Esophagus (tissue), 2 donors: ENCODE measurements around the gene KRTAP5-9. TPM values are rescaled to one million over a fixed set of nuclear protein-coding genes. Genes with fewer than 3 reads are reported as not detected.
"Not testable (repeated sequence)": the region's sequence is repeated elsewhere in the genome, so short reads cannot be mapped to it uniquely, and the experiment has no call there.

ENCODE experiments used
- H3K27ac ChIP-seq, 2 donors: one replicate each; pipeline ENCODE4 v1.5.1; 2013; ENCODE audit warnings: low read depth in 2 of 2, mild to moderate bottlenecking in 2 of 2, inconsistent platforms in 1 of 2, low read length in 1 of 2, moderate library complexity in 1 of 2
- H3K27me3 ChIP-seq, 2 donors: one replicate each; pipeline ENCODE4 v1.6.1; 2013; ENCODE audit warnings: low read length in 2 of 2, control low read depth in 1 of 2, mild to moderate bottlenecking in 1 of 2; ENCODE audit not compliant: insufficient read depth in 2 of 2, control insufficient read depth in 1 of 2
- H3K36me3 ChIP-seq, 2 donors: one replicate each; pipeline ENCODE4 v1.6.1; 2013; ENCODE audit warnings: low read length in 1 of 2; ENCODE audit not compliant: control insufficient read depth in 2 of 2, insufficient read depth in 2 of 2
- H3K4me1 ChIP-seq, 2 donors: one replicate each; pipeline ENCODE4 v1.6.1; 2013; ENCODE audit warnings: low read length in 1 of 2; ENCODE audit not compliant: control insufficient read depth in 2 of 2, insufficient read depth in 2 of 2
- H3K4me3 ChIP-seq, 2 donors: one replicate each; pipeline ENCODE4 v1.5.1; 2013; ENCODE audit warnings: low read length in 2 of 2, mild to moderate bottlenecking in 2 of 2, low read depth in 1 of 2, moderate library complexity in 1 of 2
- H3K9me3 ChIP-seq, 2 donors: one replicate each; pipeline ENCODE4 v1.6.1; 2013; ENCODE audit warnings: mild to moderate bottlenecking in 2 of 2, low read depth in 1 of 2, low read length in 1 of 2, moderate library complexity in 1 of 2; ENCODE audit not compliant: control insufficient read depth in 2 of 2, insufficient read depth in 1 of 2
- WGBS, 2 donors: extraction: QIAGEN DNeasy Blood & Tissue Kit; methylation state at CpG; one replicate each; pipeline ENCODE4 v1.1.7; 2013; 5-methylcytosine and 5-hydroxymethylcytosine counted together
- polyA plus RNA-seq, 2 donors: library from polyadenylated mRNA; stranded (reverse); fragments of 200-250 nt; gene quantifications; one replicate each; pipeline ENCODE4 v1.2.3, GENCODE V29; 2013
- donor health status: healthy with polysubstance abuse.
- donor health status: Bipolar disorder and iron deficiency.

The KRTAP5-9 gene
- polyA plus RNA-seq, 2 donors = 0.28 to 0.92 TPM

DNA sequence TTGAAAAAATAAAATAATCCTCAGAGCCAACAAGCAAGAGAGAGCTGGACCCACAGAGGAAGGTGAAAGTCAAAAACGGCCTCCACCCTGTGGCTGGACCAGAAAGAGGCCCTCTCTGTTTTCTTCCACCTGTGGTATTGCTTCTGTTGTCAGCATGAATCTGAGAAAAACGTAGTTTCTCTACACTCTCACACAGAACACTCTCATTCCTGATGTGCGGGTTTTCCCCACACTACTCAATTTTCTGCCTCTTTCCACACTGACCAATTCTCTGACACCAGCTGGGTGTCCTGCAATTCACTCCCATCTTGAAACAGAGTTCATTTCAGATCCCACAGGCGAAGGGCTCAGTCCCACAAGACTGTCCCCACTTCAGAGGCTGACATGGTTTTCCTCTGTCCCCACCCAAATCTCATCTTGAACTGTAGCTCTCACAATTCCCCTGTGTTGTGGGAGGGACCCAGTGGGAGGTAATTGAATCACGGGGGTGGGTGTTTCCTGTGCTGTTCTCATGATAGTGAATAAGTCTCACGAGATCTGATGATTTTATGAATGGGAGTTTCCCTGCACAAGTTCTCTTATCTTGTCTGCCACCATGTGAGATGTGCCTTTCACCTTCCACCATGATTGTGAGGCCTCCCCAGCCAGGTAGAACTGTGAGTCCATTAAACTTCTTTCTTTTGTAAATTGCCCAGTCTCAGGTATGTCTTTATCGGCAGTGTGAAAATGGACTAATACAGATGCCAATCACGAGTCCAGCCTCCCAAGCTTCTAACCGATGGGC lies 7.5 kb upstream of the KRTAP5-9 start:
- 85 to 87% methylated on average over 9 of the region's 9 CpGs for WGBS, 2 donors

GRCh38 chr11:71542382-71542781 lies 5.8 kb upstream of the KRTAP5-9 start:
- WGBS, 2 donors = 88 to 91% methylated on average over 7 of the region's 7 CpGs

More for the DNA sequence above, 7.5 kb upstream of the KRTAP5-9 start:
- H3K9me3 ChIP-seq, H3K27me3 ChIP-seq, H3K4me1 ChIP-seq, H3K27ac ChIP-seq, H3K4me3 ChIP-seq, H3K36me3 ChIP-seq: not testable (repeated sequence)

DNA sequence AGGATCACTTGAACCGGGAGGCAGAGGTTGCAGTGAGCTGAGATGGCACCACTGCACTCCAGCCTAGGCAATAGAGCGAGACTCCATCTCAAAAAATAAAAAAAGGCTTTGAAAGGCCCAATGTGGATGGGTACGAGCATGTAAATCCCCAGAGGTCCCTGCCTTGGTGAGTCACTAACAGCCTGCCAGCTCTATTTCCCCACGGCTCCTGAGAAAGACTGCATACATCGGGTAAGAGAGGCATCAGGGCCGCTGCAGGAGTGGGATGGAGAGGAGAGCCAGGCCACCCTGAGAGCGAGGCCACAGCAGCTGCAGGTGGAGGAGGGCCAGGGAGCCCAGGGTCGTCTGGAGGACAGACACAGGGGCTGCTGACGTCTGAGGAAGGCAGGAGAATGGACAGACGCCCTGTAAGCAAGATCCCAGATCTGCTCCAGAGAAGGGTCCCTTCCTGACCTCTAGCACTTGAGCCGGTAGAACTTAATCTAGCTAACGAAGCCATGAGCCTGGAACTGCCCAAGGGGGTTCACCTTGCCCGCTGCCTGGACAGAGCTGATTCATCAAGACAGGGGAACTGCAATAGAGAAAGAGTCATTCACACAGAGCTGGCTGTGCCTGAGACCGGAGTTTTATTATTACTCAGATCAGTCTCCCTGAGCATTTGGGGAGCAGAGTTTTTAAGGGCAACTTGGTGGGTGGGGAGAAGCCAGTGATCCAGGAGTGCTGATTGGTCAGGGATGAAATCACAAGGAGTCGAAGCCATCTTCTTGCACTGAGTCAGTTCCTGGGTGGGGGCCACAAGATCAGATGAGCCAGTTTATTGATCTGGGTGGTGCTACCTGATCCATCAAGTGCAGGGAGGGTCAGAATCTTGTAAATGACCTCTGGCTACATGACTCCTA lies 5.1 kb upstream of the KRTAP5-9 start:
- Histone ChIP-seq H3K27me3 (no peaks in the 10 kb centered on the region), H3K9me3 (peaks cover 0 to 4% of the 10 kb centered on the region in 2 donors), H3K4me3 (no peak overlapping the region), H3K27ac (no peak overlapping the region), H3K36me3 (no peaks in the 10 kb centered on the region), H3K4me1 (no peaks in the 10 kb centered on the region)
- 72 to 76% methylated on average over 15 of the region's 15 CpGs for WGBS, 2 donors

More at GRCh38 chr11:71542382-71542781, 5.8 kb upstream of the KRTAP5-9 start:
- H3K27ac ChIP-seq = no peak overlapping the region
- H3K4me1 ChIP-seq = no peaks in the 10 kb centered on the region
- H3K4me3 ChIP-seq = no peak overlapping the region
- peaks cover 0 to 4% of the 10 kb centered on the region in 2 donors for H3K9me3 ChIP-seq
- H3K27me3 ChIP-seq = no peaks in the 10 kb centered on the region
- no peaks in the 10 kb centered on the region for H3K36me3 ChIP-seq

GRCh38 chr11:71543866-71544265 lies 4.4 kb upstream of the KRTAP5-9 start:
- Histone ChIP-seq H3K4me1 (no peaks in the 10 kb centered on the region), H3K36me3 (no peaks in the 10 kb centered on the region), H3K27me3 (no peaks in the 10 kb centered on the region), H3K27ac (no peak overlapping the region), H3K4me3 (no peak overlapping the region), H3K9me3 (peaks cover 0 to 4% of the 10 kb centered on the region in 2 donors)
- WGBS, 2 donors = 54 to 55% methylated on average over 8 of the region's 8 CpGs

DNA sequence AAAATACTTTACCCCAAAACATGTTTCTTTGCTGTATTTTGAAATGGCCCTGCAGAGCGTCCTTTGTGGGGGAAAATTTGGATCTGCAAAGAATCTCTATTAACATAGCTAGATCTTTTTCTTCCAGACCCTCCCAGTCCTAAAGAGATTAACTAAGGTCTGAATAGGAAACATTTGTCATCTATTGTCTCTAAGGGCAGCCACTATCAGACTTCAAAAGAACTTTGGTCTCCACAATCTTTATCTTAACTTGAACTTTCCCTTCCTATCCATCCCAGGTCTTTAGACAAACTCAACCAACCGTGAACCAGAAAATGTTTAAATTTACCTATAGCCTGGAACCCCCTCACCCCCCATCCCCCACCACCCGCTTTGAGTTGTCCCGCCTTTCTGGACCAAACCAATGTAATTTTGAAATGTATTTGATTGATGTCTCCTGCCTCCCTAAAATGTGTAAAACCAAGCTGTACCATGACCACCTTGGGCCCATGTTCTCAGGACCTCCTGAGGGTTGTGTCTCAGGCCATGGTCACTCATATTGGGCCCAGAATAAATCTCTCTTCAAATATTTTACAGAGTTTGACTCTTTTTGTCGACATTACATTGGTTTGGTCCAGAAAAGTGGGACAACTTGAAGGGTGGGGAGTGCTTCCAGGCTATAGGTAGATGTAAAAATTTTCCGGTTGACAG lies 3.5 kb upstream of the KRTAP5-9 start:
- H3K36me3 ChIP-seq = no peaks in the 10 kb centered on the region
- H3K27me3 ChIP-seq = no peaks in the 10 kb centered on the region
- no peak overlapping the region for H3K4me3 ChIP-seq
- WGBS, 2 donors = 70 to 79% methylated on average over 6 of the region's 6 CpGs
- peaks cover 0 to 4% of the 10 kb centered on the region in 2 donors for H3K9me3 ChIP-seq
- no peaks in the 10 kb centered on the region for H3K4me1 ChIP-seq
- H3K27ac ChIP-seq = no peak overlapping the region

DNA sequence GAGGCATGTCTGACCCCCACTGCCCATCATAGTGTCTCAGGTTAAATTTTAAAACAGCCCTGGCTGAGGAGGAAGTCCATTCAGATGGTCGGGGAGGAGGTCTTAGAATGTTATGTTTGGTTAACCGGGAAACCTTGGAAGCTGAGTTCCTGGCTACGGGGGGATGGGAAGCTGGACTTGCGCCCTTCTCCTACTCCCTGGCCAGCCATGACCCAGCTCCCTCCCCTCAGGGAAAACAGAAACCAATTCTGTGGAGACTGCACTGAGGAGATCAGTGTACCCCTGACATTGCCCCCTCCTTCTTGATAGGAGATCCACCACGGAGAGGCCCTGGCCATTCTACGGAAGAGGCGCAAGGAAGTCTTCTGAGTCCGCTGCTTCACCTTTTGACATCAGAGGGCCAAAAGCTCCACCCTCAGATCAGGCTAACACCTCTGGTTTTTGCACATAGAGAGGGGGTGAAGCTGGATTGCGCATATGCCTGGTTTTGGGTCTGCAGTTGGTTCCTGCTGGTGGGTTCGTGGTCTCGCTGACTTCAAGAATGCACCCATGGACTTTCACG lies 2.7 kb upstream of the KRTAP5-9 start:
- Histone ChIP-seq H3K9me3 (peaks cover 0 to 4% of the 10 kb centered on the region in 2 donors), H3K36me3 (no peaks in the 10 kb centered on the region), H3K27me3 (no peaks in the 10 kb centered on the region), H3K4me1 (no peaks in the 10 kb centered on the region), H3K4me3 (no peak overlapping the region), H3K27ac (no peak overlapping the region)
- 86 to 89% methylated on average over 12 of the region's 12 CpGs for WGBS, 2 donors

GRCh38 chr11:71548716-71549151 lies 514 bp downstream of the KRTAP5-9 start:
- H3K27ac ChIP-seq = no peak overlapping the region
- H3K9me3 ChIP-seq = peaks cover 0 to 4% of the 10 kb centered on the region in 2 donors
- no peaks in the 10 kb centered on the region for H3K36me3 ChIP-seq
- H3K4me3 ChIP-seq = no peak overlapping the region
- no peaks in the 10 kb centered on the region for H3K4me1 ChIP-seq
- no peaks in the 10 kb centered on the region for H3K27me3 ChIP-seq
- WGBS, 2 donors = 43 to 51% methylated on average over 5 of the region's 5 CpGs

GRCh38 chr11:71551711-71552110 lies 3.5 kb downstream of the KRTAP5-9 start:
- WGBS, 2 donors = 94% methylated on average over 1 of the region's 1 CpG
- H3K36me3 ChIP-seq = no peaks in the 10 kb centered on the region
- H3K4me1 ChIP-seq = no peaks in the 10 kb centered on the region
- no peak overlapping the region for H3K27ac ChIP-seq
- peaks cover 0 to 2% of the 10 kb centered on the region in 2 donors for H3K9me3 ChIP-seq
- no peaks in the 10 kb centered on the region for H3K27me3 ChIP-seq
- H3K4me3 ChIP-seq = no peak overlapping the region

DNA sequence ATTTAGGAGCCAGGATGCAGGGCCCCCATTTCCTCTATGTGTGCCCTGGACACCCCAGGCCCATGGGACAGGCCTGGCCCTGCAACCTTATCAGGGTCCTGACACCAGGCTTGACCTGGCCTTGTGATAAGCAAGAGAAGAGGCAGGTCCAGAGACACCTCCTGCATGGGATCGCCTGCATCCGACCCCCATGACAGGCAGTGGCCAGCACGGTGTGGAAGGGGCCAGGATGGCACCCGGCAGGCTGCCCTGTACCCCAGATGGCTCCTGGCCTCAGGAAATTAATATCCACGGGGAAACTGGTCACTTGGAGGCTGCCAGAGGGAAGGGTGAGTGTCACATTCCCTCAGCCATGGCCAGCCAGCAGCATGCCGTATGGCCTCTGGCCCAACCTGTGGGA lies 6.8 kb downstream of the KRTAP5-9 start:
- Histone ChIP-seq H3K27ac (no peak overlapping the region), H3K9me3 (no peaks in the 10 kb centered on the region), H3K4me1 (no peaks in the 10 kb centered on the region), H3K36me3 (no peaks in the 10 kb centered on the region), H3K27me3 (no peaks in the 10 kb centered on the region), H3K4me3 (no peak overlapping the region)
- 83 to 87% methylated on average over 6 of the region's 6 CpGs for WGBS, 2 donors
